Cardiac muscle cell (in vitro differentiated cells and primary cell): ENCODE measurements around the gene RBP3. TPM values are rescaled to one million over a fixed set of nuclear protein-coding genes. Genes with fewer than 3 reads are reported as not detected.

Experiments used
- DNase-seq, 2 donors: peaks; one replicate each; pipeline versions ENCODE4 v3.0.0 to v3.0.0-alpha.2; 2010 to 2017; ENCODE audit warnings: low read depth in 1 of 2, low spot score in 1 of 2
- H3K27ac ChIP-seq: fragments of 200-600 bp; sonication (generic); 2 replicates; pipeline ENCODE4 v1.5.1; 2016
- H3K27me3 ChIP-seq: fragments of 200-600 bp; sonication (generic); 2 replicates; pipeline ENCODE4 v1.6.0; 2016; ENCODE audit warnings: control low read depth
- H3K36me3 ChIP-seq: fragments of 200-600 bp; sonication (generic); 2 replicates; pipeline ENCODE4 v1.5.1; 2016; ENCODE audit warnings: control low read depth
- H3K4me1 ChIP-seq: fragments of 200-600 bp; sonication (generic); 2 replicates; pipeline ENCODE4 v1.8.1; 2017; ENCODE audit warnings: low read depth, mild to moderate bottlenecking, mixed run types
- H3K4me3 ChIP-seq: fragments of 200-600 bp; sonication (generic); 2 replicates; pipeline ENCODE4 v1.5.1; 2016; ENCODE audit warnings: mild to moderate bottlenecking
- H3K9me3 ChIP-seq: fragments of 200-600 bp; sonication (generic); 2 replicates; pipeline ENCODE4 v1.5.1; 2017; ENCODE audit warnings: low read depth, mild to moderate bottlenecking, control low read depth
- polyA plus RNA-seq: library from polyadenylated mRNA; unstranded; fragments of >200 nt; fragmentation: Nextera tagmentation; extraction: Ambion mirVana; gene quantifications from 2 replicates; pipeline ENCODE4 v1.2.1, GENCODE V29; 2016
- total RNA-seq: library from RNA; depleted of rRNA; stranded (reverse); fragments of >200 nt; gene quantifications from 2 replicates; pipeline ENCODE4 v1.2.3, GENCODE V29; 2016
- TF ChIP-seq, protein P1 (sequence below): IDR thresholded peaks from 2 replicates; pipeline ENCODE4 v1.5.1; 2012; ENCODE audit warnings: low read depth, mild to moderate bottlenecking, low read length

The RBP3 gene
- total and polyA plus RNA-seq, 2 experiments from 2014 or later: not detected

DNA sequence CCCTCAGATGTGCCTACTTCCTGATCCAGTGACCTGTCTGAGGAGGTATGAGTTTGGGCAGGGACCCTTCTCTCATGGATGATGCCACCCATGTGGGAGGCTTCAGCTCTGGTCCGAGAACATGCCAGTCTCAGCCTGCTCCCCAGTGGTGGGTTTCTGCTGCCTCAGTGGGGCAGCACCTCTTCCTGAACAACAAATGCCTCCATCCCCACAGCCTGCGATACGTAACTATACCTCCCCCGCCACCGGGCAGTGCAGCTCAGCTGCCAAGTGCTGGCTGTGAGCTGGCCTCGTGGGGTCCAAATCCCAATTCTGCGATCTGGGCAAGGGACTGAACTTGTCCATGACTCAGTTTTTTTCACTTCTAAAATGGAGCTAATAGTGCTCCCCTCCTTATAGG is 45.1 kb upstream of the RBP3 start:
- TF ChIP-seq, protein P1, sequence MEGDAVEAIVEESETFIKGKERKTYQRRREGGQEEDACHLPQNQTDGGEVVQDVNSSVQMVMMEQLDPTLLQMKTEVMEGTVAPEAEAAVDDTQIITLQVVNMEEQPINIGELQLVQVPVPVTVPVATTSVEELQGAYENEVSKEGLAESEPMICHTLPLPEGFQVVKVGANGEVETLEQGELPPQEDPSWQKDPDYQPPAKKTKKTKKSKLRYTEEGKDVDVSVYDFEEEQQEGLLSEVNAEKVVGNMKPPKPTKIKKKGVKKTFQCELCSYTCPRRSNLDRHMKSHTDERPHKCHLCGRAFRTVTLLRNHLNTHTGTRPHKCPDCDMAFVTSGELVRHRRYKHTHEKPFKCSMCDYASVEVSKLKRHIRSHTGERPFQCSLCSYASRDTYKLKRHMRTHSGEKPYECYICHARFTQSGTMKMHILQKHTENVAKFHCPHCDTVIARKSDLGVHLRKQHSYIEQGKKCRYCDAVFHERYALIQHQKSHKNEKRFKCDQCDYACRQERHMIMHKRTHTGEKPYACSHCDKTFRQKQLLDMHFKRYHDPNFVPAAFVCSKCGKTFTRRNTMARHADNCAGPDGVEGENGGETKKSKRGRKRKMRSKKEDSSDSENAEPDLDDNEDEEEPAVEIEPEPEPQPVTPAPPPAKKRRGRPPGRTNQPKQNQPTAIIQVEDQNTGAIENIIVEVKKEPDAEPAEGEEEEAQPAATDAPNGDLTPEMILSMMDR: no peak
- no peak for DNase-seq
- Histone ChIP-seq H3K27me3 (peaks cover 66% of the 10 kb centered on the region), H3K36me3 (no peaks in the 10 kb centered on the region), H3K4me1 (no peaks in the 10 kb centered on the region), H3K9me3 (no peaks in the 10 kb centered on the region), H3K27ac (no peak overlapping the region), H3K4me3 (no peak overlapping the region)

DNA sequence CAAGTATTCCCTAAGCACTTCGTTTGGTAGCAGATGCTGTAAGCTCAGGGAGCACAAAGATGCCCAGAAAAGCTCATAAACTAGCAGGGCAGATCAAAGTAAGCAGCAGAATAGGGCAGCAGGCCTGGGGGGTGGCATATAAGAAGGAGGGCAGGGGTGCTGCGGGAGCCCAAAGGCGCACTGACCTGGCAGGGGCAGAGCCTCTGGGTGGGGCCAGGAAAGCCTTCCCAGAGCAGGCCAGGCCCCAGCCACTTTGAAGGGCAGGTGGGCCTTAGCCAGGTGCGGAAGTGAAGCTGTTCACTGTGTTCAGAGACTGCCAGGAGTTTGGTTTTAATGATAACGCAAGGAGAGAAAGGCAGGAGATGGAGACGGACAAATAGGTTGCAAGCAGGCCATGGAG is 44.3 kb upstream of the RBP3 start:
- no peak for DNase-seq
- Histone ChIP-seq H3K36me3 (no peaks in the 10 kb centered on the region), H3K9me3 (no peaks in the 10 kb centered on the region), H3K4me1 (no peaks in the 10 kb centered on the region), H3K27ac (no peak overlapping the region), H3K4me3 (no peak overlapping the region), H3K27me3 (peaks cover 58% of the 10 kb centered on the region)
- TF ChIP-seq, protein P1: no peak

DNA sequence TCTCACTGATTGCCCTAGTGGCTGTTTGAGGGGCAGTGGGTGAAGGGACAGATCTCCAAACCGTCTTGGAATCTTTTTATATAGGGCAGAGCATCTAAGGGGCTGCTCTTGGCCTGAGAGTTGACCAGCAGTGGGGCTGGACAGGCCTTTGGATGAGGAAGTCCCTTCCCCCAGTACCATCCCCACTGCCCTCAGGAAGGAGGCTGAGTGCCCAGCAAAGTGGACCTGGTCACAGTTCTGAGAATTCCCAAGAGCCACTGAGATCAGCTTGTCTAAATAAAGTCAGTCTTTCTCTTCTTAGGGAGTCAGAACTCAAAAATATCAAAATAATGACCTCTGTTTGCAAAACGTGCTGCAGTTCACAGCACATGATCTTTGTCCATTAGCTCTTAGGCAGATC is 42.6 kb upstream of the RBP3 start:
- no peak overlapping the region for H3K4me3 ChIP-seq
- H3K4me1 ChIP-seq: no peaks in the 10 kb centered on the region
- H3K36me3 ChIP-seq: no peaks in the 10 kb centered on the region
- DNase-seq: no peak
- no peaks in the 10 kb centered on the region for H3K9me3 ChIP-seq
- TF ChIP-seq, protein P1: no peak
- peaks cover 41% of the 10 kb centered on the region for H3K27me3 ChIP-seq
- H3K27ac ChIP-seq: no peak overlapping the region

DNA sequence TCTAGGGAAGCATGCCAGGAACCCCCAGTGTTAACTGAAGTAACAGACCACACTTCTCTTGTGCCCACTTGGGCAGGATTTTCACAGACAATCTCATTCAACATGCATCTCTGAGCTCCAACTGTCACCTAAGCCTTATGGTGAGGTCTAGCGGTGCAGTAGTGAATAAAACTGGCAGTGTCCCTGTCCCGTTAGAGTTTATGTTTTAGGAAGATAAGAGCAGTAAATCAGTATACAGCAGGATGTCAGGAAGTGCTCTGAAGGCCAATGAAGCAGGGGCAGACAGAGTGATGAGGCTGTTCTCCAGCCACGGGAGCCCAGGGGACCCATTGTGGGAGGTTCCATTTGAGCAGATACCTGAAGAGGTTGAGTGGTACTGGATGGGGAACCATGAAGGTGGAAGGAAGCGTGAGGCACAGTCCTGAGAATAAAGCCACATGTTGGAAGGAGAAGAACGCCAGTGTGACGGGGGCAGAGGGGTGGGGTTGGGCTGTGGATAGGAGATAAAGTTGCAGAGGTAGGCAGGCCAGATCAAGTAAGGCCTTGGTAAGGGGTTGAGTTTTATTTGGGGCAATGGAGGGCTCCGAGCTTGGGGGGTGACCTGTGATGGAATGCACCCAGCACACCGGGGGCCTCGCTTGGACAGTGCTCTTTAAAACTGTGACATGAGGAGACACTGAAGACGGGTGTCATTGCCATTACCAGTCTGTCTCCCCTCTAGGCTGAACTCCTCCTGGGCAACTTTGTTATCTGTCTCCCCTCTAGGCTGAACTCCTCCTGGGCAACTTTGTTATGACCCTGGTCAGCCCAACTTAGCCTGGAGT is 41.6 kb upstream of the RBP3 start:
- no peak overlapping the region for H3K4me3 ChIP-seq
- no peaks in the 10 kb centered on the region for H3K36me3 ChIP-seq
- TF ChIP-seq, protein P1: no peak
- H3K4me1 ChIP-seq: no peaks in the 10 kb centered on the region
- peaks cover 31% of the 10 kb centered on the region for H3K27me3 ChIP-seq
- H3K9me3 ChIP-seq: no peaks in the 10 kb centered on the region
- no peak overlapping the region for H3K27ac ChIP-seq
- DNase-seq: no peak

DNA sequence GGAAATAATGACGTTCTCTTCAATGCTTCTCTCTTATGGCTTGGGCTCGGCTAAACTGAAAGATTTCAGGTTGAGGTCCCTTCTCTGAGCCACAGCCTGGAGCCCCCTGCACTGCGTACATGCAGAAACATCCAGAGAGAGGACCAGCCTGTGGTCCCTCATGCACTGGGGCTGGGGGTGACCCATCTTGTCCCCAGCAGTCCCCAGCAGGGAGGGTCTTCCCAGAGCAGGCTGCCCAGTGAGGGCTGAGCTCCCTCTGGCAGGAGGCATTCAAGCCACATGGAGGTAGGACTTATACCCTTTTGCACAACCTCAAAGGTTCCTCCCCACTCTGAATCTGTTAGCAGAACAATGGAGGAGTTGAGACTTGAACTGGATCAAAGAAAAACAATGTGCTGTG is 40.8 kb upstream of the RBP3 start:
- DNase-seq: no peak
- peaks cover 23% of the 10 kb centered on the region for H3K27me3 ChIP-seq
- no peaks in the 10 kb centered on the region for H3K4me1 ChIP-seq
- no peak overlapping the region for H3K4me3 ChIP-seq
- no peaks in the 10 kb centered on the region for H3K9me3 ChIP-seq
- H3K36me3 ChIP-seq: no peaks in the 10 kb centered on the region
- H3K27ac ChIP-seq: no peak overlapping the region
- TF ChIP-seq, protein P1: no peak
